Endothelial cell (in vitro differentiated cells): Measurements from ENCODE around the gene ECPAS. TPM values are rescaled to one million over a fixed set of nuclear protein-coding genes. Genes with fewer than 3 reads are reported as not detected.

Experiments used
- DNase-seq: peaks from one replicate; pipeline ENCODE4 v3.0.0; 2021; ENCODE audit warnings: low spot score
- H3K27ac Mint-ChIP-seq: one replicate; pipeline ENCODE4 v1.8.0; 2021; ENCODE audit warnings: mixed read lengths, inconsistent platforms; ENCODE audit not compliant: unreplicated experiment
- H3K27me3 Mint-ChIP-seq: one replicate; pipeline ENCODE4 v1.8.0; 2021; ENCODE audit warnings: mild to moderate bottlenecking, moderate library complexity, mixed read lengths, inconsistent platforms; ENCODE audit not compliant: unreplicated experiment
- H3K36me3 Mint-ChIP-seq: one replicate; pipeline ENCODE4 v1.8.0; 2021; ENCODE audit warnings: mild to moderate bottlenecking, low read depth, mixed read lengths, inconsistent platforms; ENCODE audit not compliant: unreplicated experiment
- H3K4me1 Mint-ChIP-seq: one replicate; pipeline ENCODE4 v1.8.0; 2021; ENCODE audit warnings: mild to moderate bottlenecking, mixed read lengths, inconsistent platforms; ENCODE audit not compliant: unreplicated experiment
- H3K4me3 Mint-ChIP-seq: one replicate; pipeline ENCODE4 v1.8.0; 2021; ENCODE audit warnings: mild to moderate bottlenecking, mixed read lengths, inconsistent platforms; ENCODE audit not compliant: unreplicated experiment
- H3K9me3 Mint-ChIP-seq: one replicate; pipeline ENCODE4 v1.8.0; 2021; ENCODE audit warnings: mixed read lengths, inconsistent platforms; ENCODE audit not compliant: unreplicated experiment
- CTCF ChIP-seq: fragments of 200-600 bp; sonication (generic); IDR thresholded peaks from one replicate; pipeline ENCODE4 v1.5.0; 2021; ENCODE audit warnings: antibody characterized with exemption; ENCODE audit not compliant: unreplicated experiment
- total RNA-seq: library from RNA; stranded (reverse); fragmentation: NEBNext Ultra II Directional; extraction: Animal tissue kit (Norgen Biotek cat#: 25700); gene quantifications from one replicate; pipeline ENCODE4 v1.2.1, GENCODE V29; 2021; ENCODE audit not compliant: unreplicated experiment

Gene ECPAS
- total RNA-seq, 1 donor from 2014 or later: 111 TPM

- H3K27me3 Mint-ChIP-seq: no peaks in the 10 kb centered on the region
- H3K4me3 Mint-ChIP-seq: no peak overlapping the region
- H3K4me1 Mint-ChIP-seq: no peaks in the 10 kb centered on the region
- no peak overlapping the region for H3K27ac Mint-ChIP-seq
- no peak for TF ChIP-seq CTCF
- DNase-seq: no peak
- H3K36me3 Mint-ChIP-seq: peaks cover 19% of the 10 kb centered on the region
- H3K9me3 Mint-ChIP-seq: no peaks in the 10 kb centered on the region
Measured at GRCh38 chr9:111381006-111381405, 103.2 kb downstream of the ECPAS start.

GRCh38 chr9:111375817-111376564, 108.2 kb downstream of the ECPAS start:
- no peak overlapping the region for H3K27ac Mint-ChIP-seq
- DNase-seq: no peak
- no peaks in the 10 kb centered on the region for H3K27me3 Mint-ChIP-seq
- no peak overlapping the region for H3K4me3 Mint-ChIP-seq
- H3K9me3 Mint-ChIP-seq: no peaks in the 10 kb centered on the region
- TF ChIP-seq CTCF: no peak
- H3K36me3 Mint-ChIP-seq: peaks cover 23% of the 10 kb centered on the region
- H3K4me1 Mint-ChIP-seq: no peaks in the 10 kb centered on the region

GRCh38 chr9:111375062-111375461, 109.1 kb downstream of the ECPAS start:
- no peak for TF ChIP-seq CTCF
- Mint-ChIP-seq H3K9me3 (no peaks in the 10 kb centered on the region), H3K27me3 (no peaks in the 10 kb centered on the region), H3K4me3 (no peak overlapping the region), H3K36me3 (peaks cover 28% of the 10 kb centered on the region), H3K27ac (no peak overlapping the region), H3K4me1 (no peaks in the 10 kb centered on the region)
- no peak for DNase-seq

GRCh38 chr9:111372297-111372696, 111.9 kb downstream of the ECPAS start:
- H3K27ac Mint-ChIP-seq: no peak overlapping the region
- no peaks in the 10 kb centered on the region for H3K4me1 Mint-ChIP-seq
- no peaks in the 10 kb centered on the region for H3K9me3 Mint-ChIP-seq
- H3K27me3 Mint-ChIP-seq: no peaks in the 10 kb centered on the region
- DNase-seq: no peak
- no peak overlapping the region for H3K4me3 Mint-ChIP-seq
- no peak for TF ChIP-seq CTCF
- peaks cover 36% of the 10 kb centered on the region for H3K36me3 Mint-ChIP-seq

- Mint-ChIP-seq H3K9me3 (no peaks in the 10 kb centered on the region), H3K4me1 (no peaks in the 10 kb centered on the region), H3K36me3 (peaks cover 48% of the 10 kb centered on the region), H3K4me3 (no peak overlapping the region), H3K27ac (no peak overlapping the region), H3K27me3 (peaks cover 3% of the 10 kb centered on the region)
- no peak for TF ChIP-seq CTCF
- no peak for DNase-seq
Measured at GRCh38 chr9:111366978-111367377, 117.2 kb downstream of the ECPAS start.
